Tibial nerve (tissue), 4 donors: ENCODE data around the gene ARHGEF26. TPM values are rescaled to one million over a fixed set of nuclear protein-coding genes. Genes with fewer than 3 reads are reported as not detected.
"Not testable (repeated sequence)": the region's sequence is repeated elsewhere in the genome, so short reads cannot be mapped to it uniquely, and the experiment has no call there.

ENCODE experiments used
- DNase-seq, 2 donors: peaks; one replicate each; pipeline ENCODE4 v3.0.0-alpha.2; 2019; ENCODE audit warnings: low spot score in 2 of 2
- H3K27ac ChIP-seq, 4 donors: fragments of 200-600 bp; sonication (generic) in 3 of 4; one replicate each; pipeline ENCODE4 v1.5.1; 2017 to 2019; ENCODE audit warnings: mild to moderate bottlenecking in 1 of 4
- H3K27me3 ChIP-seq, 2 donors: fragments of 200-600 bp; sonication (generic) in 1 of 2; one replicate each; pipeline versions ENCODE4 v1.5.1 to v1.6.0; 2017 to 2019
- H3K36me3 ChIP-seq, 3 donors: fragments of 200-600 bp; sonication (generic); one replicate each; pipeline ENCODE4 v1.5.1; 2018 to 2019
- H3K4me1 ChIP-seq, 4 donors: fragments of 200-600 bp; sonication (generic) in 3 of 4; one replicate each; pipeline ENCODE4 v1.5.1; 2017 to 2019
- H3K4me3 ChIP-seq, 4 donors: fragments of 200-600 bp; sonication (generic) in 3 of 4; one replicate each; pipeline ENCODE4 v1.5.1; 2017 to 2019; ENCODE audit warnings: mild to moderate bottlenecking in 1 of 4, moderate library complexity in 1 of 4
- H3K9me3 ChIP-seq, 4 donors: fragments of 200-600 bp; sonication (generic) in 3 of 4; one replicate each; pipeline ENCODE4 v1.5.1; 2017 to 2019
- CTCF ChIP-seq, 5 experiments: fragments of 200-600 bp in 3 of 5; fragments of 450-650 bp in 2 of 5; sonication (generic) in 3 of 5; IDR thresholded peaks; one replicate each; pipeline ENCODE4 v1.5.1; 2016 to 2019; ENCODE audit warnings: antibody characterized with exemption in 5 of 5, mild to moderate bottlenecking in 3 of 5, moderate library complexity in 2 of 5
- EP300 ChIP-seq, 2 donors: sonication (generic); formaldehyde crosslinking; IDR thresholded peaks; one replicate each; pipeline ENCODE4 v1.6.1; 2017; ENCODE audit warnings: antibody characterized with exemption in 2 of 2, mild to moderate bottlenecking in 1 of 2
- POLR2A ChIP-seq, 2 donors: fragments of 450-650 bp; IDR thresholded peaks; one replicate each; pipeline ENCODE4 v1.6.1; 2017; ENCODE audit warnings: antibody characterized with exemption in 2 of 2, mild to moderate bottlenecking in 2 of 2, moderate library complexity in 2 of 2
- WGBS, 2 donors: methylation state at CpG; one replicate each; pipeline ENCODE4 v1.1.5; 2018; 5-methylcytosine and 5-hydroxymethylcytosine counted together
- total RNA-seq, 4 donors: library from RNA; depleted of rRNA; stranded (reverse); fragments of >200 nt; gene quantifications; one replicate each; pipeline ENCODE4 v1.1.0, GENCODE V29; 2016

The ARHGEF26 gene
- total RNA-seq, 4 donors from 2014 or later = 44.7 to 82.8 (median 64.4) TPM

GRCh38 chr3:154085071-154085470 lies 36.1 kb upstream of the ARHGEF26 start:
- 78 to 91% methylated on average over 1 of the region's 1 CpG for WGBS, 2 donors
- peaks cover 0 to 10% (median 0%) of the 10 kb centered on the region in 4 donors for H3K9me3 ChIP-seq
- no peak for TF ChIP-seq CTCF (IDR thresholded peaks at IDR 0.05)
- no peak for TF ChIP-seq EP300 (IDR thresholded peaks at IDR 0.05)

GRCh38 chr3:154085799-154086198 lies 35.4 kb upstream of the ARHGEF26 start:
- no peak overlapping the region for H3K4me3 ChIP-seq
- no peak for DNase-seq
- 85 to 87% methylated on average over 4 of the region's 4 CpGs for WGBS, 2 donors
- TF ChIP-seq CTCF (IDR thresholded peaks at IDR 0.05) = no peak
- no peak for TF ChIP-seq POLR2A (IDR thresholded peaks at IDR 0.05)
- TF ChIP-seq EP300 (IDR thresholded peaks at IDR 0.05) = no peak
- no peak overlapping the region for H3K27ac ChIP-seq
- peaks cover 0 to 10% (median 0%) of the 10 kb centered on the region in 4 donors for H3K9me3 ChIP-seq
- no peaks in the 10 kb centered on the region for H3K4me1 ChIP-seq
- H3K36me3 ChIP-seq = peaks cover 0 to 5% (median 0%) of the 10 kb centered on the region in 3 donors
- H3K27me3 ChIP-seq = no peaks in the 10 kb centered on the region

More at GRCh38 chr3:154085071-154085470, 36.1 kb upstream of the ARHGEF26 start:
- Histone ChIP-seq H3K27ac (no peak overlapping the region), H3K27me3 (no peaks in the 10 kb centered on the region), H3K4me1 (no peaks in the 10 kb centered on the region), H3K36me3 (peaks cover 0 to 5% (median 0%) of the 10 kb centered on the region in 3 donors), H3K4me3 (no peak overlapping the region)
- no peak for DNase-seq

- no peak overlapping the region for H3K4me3 ChIP-seq
- H3K9me3 ChIP-seq = peaks cover 0 to 10% (median 0%) of the 10 kb centered on the region in 4 donors
- no peaks in the 10 kb centered on the region for H3K27me3 ChIP-seq
- TF ChIP-seq EP300 (IDR thresholded peaks at IDR 0.05) (no peak), POLR2A (IDR thresholded peaks at IDR 0.05) (no peak), CTCF (IDR thresholded peaks at IDR 0.05) (no peak)
- H3K36me3 ChIP-seq = peaks cover 0 to 5% (median 0%) of the 10 kb centered on the region in 3 donors
- H3K27ac ChIP-seq = no peak overlapping the region
- H3K4me1 ChIP-seq = no peaks in the 10 kb centered on the region
- DNase-seq = no peak
- WGBS, 2 donors = 78 to 83% methylated on average over 1 of the region's 1 CpG
These were observed 34.9 kb upstream of the ARHGEF26 start for GRCh38 chr3:154086286-154086685.

- DNase-seq, H3K4me3 ChIP-seq, H3K27ac ChIP-seq, H3K27me3 ChIP-seq, H3K4me1 ChIP-seq, H3K9me3 ChIP-seq, H3K36me3 ChIP-seq: not testable (repeated sequence)
- WGBS, 2 donors = 97 to 98% methylated on average over 20 to 24 of the region's 26 CpGs
These were observed 33.3 kb upstream of the ARHGEF26 start for GRCh38 chr3:154087756-154088480.

- H3K4me3 ChIP-seq = no peak overlapping the region
- no peaks in the 10 kb centered on the region for H3K4me1 ChIP-seq
- DNase-seq = no peak
- H3K9me3 ChIP-seq = no peaks in the 10 kb centered on the region
- peaks cover 0 to 5% (median 0%) of the 10 kb centered on the region in 3 donors for H3K36me3 ChIP-seq
- 69 to 76% methylated on average over 14 of the region's 14 CpGs for WGBS, 2 donors
- TF ChIP-seq CTCF (IDR thresholded peaks at IDR 0.05) = no peak
- no peak for TF ChIP-seq EP300 (IDR thresholded peaks at IDR 0.05)
- no peak for TF ChIP-seq POLR2A (IDR thresholded peaks at IDR 0.05)
- no peaks in the 10 kb centered on the region for H3K27me3 ChIP-seq
- no peak overlapping the region for H3K27ac ChIP-seq
These were observed 31.5 kb upstream of the ARHGEF26 start for GRCh38 chr3:154089421-154090420.
